Skin epidermis (tissue), 12 donors: Measurements from ENCODE around the gene FAM118A.
"Not testable (repeated sequence)": the region's sequence is repeated elsewhere in the genome, so short reads cannot be mapped to it uniquely, and the experiment has no call there.

ENCODE experiments used
- H3K27ac ChIP-seq, 21 experiments: fragments of 200-600 bp; sonication (generic) in 11 of 21; one replicate each; pipeline ENCODE4 v1.5.0; 2020; ENCODE audit warnings: mild to moderate bottlenecking in 3 of 21, inconsistent platforms in 2 of 21, moderate library complexity in 2 of 21
- H3K4me3 ChIP-seq, 7 experiments: fragments of 200-600 bp; sonication (generic) in 2 of 7; one replicate each; pipeline ENCODE4 v1.5.0; 2020; ENCODE audit warnings: inconsistent platforms in 2 of 7, mild to moderate bottlenecking in 2 of 7, moderate library complexity in 1 of 7

Gene FAM118A

DNA sequence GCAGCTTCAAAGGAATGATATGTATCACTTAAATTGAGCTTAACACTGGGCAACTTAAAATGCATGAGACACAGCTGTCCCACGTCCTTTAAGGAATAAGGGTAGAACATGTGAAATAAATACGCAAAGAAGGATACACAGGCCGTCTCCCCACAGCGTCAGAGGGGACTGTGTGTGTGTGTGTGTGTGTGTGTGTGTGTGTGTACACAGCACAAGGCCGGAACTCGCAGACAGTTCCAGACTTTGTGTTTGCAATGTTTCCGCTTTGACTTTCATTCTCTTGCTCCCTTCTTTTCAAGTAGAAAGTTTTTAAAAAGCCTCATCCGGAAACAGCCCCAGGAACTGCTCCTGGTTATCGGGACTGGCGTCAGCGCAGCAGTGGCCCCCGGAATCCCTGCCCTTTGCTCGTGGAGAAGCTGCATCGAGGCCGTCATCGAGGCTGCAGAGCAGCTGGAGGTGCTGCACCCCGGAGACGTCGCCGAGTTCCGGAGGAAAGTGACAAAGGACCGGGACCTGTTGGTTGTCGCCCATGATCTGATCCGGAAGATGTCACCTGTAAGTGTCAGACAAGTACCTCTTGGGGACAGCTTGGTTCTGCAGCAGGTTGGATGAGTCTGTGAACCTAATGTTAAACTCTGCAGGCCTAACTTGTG is 13.3 kb downstream of the FAM118A start:
- Histone ChIP-seq H3K27ac (no peak overlapping the region), H3K4me3 (no peak overlapping the region)

DNA sequence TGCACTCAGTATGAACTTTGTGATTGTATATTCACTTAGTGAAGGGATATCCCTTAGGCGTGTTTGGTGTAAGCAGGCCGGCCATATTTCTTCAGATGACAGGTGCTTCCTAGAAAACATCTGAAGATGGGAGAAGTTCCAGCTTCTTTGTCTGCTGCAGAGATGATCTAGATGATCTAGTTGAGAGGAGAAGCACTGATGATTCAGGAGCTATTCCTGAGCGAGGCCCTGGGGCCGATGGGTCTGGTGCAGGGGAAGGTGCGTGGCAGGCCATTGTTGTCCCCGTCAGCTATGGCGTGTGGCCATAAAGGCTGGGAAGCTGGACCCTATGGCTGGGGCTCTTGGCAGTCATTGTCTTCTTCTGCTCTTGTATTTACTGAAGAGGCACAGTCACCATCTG is 14.0 kb downstream of the FAM118A start:
- Histone ChIP-seq H3K4me3 (no peak overlapping the region), H3K27ac (no peak overlapping the region)

DNA sequence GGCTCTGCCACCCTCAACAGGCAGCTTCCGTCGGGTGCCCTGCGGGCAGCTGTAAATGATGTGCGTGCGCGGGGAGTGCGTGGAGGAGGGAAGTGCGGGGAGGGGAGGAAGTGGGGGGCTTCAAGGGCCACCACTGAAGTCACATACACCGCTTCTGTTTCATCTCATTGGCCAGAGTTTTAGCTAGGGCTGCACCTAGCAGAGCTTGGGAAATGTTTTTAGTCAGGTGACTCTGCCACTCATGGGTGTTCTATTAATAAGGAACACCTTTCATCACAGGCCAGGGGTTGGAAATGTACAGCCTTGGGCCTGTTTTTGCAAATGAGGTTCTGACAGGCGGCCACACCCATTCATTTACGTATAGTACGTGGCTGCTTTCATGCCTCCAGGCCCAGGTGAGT is 14.6 kb downstream of the FAM118A start:
- H3K27ac ChIP-seq, result peak overlapping the region in 1 of 21 experiments; percentile 31
- no peak overlapping the region for H3K4me3 ChIP-seq

GRCh38 chr22:45328261-45328660 is 18.5 kb downstream of the FAM118A start:
- H3K4me3 ChIP-seq, result not testable (repeated sequence)
- H3K27ac ChIP-seq, result peak overlapping the region in 2 of 21 experiments; percentile 14 to 21

DNA sequence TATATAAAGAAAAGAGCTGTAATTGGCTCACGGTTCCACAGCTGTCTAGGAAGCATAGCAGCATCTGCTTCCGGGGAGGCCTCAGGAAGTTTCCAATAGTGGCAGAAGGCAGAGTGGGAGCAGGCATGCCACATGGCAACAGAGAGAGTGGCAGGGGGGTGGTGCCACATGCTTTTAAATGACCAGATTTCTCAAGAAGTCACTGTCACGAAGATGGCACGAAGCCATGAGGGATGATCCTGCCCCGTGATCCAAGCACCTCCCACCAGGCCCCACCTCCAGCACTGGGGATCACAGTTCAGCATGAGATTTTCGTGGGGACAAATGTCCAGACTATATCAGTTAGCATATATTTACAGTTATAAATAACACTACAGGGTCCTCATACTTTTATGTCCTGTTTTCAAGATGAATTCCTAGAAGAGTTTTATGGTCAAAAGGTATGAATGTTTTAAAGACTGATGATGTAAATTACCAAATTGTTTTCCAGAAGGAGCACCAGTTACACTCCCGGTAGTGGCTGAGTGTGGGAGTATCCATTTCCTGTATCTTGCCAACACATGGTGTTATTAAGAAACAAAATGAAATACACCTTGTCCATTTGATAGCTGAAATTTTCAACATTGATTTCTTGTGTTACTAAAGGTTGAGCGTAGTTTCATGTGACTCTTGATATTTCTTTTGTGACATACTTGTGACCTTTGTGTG is 19.2 kb downstream of the FAM118A start:
- H3K27ac ChIP-seq, result peak overlapping the region in 3 of 21 experiments; percentile 14 to 30 (median 21)

DNA sequence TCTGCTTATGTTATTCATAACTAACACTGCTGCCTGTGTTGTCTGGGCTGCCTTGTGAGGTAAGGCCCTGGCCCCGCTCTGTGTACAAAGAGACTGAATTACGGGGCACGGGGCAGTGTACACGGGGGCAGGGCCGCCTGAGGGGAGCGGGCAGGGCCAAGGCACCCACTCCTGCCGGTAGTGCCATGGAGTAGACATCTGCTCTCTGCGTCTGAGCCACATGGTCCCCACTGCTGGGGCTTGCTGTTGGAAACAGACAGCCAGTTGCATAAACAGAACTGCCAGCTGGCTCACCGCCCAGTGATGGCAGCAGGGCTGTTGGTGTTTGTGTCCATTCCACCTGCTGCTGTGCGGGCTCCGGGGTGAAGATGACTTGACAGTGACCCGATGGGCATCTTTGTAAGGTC is 19.8 kb downstream of the FAM118A start:
- no peak overlapping the region for H3K4me3 ChIP-seq
- H3K27ac ChIP-seq, result no peak overlapping the region

More for the DNA sequence above, 19.2 kb downstream of the FAM118A start:
- no peak overlapping the region for H3K4me3 ChIP-seq

DNA sequence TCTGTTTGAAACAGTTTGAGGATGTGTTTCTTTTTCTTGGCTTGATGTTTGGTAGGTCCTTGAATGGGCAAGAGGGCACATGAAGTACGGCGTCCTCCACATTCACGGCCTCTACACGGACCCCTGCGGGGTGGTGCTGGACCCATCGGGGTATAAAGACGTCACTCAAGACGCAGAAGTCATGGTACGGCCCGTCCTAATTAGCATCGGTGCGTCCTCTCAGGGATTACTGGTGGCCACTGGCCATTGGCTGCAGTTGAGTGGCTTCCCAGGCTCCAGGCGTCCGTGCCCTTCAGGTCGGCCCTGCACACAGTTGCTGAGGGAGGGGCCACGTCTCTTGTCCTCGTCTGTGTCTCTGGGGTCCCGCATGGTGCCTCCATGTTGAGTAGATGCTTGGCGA is 20.8 kb downstream of the FAM118A start:
- no peak overlapping the region for H3K27ac ChIP-seq
- H3K4me3 ChIP-seq, result no peak overlapping the region

- Histone ChIP-seq H3K27ac (no peak overlapping the region), H3K4me3 (no peak overlapping the region)
Measured at GRCh38 chr22:45331486-45331885, 21.8 kb downstream of the FAM118A start.

GRCh38 chr22:45332001-45332400 is 22.3 kb downstream of the FAM118A start:
- Histone ChIP-seq H3K27ac (no peak overlapping the region), H3K4me3 (no peak overlapping the region)

DNA sequence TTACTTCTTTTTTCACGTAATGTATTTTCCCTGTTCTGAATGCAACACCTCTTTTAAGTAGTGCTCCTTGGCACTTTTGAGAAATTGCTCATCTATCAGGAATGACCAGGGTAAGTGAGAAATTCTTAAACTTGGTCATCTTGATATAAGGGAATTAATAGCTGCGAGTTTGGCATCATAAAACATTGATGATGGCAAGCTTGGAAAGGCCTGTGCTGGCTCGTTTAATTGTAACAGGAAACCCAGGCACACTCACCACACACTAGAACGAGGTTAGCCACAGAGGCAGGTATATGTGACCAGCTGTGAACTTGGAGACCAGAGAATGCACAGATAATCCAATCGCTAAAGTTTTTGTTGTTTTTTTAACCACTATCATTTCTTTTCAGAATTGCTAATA is 24.3 kb downstream of the FAM118A start:
- H3K27ac ChIP-seq, result peak overlapping the region in 6 of 21 experiments; percentile 3 to 51 (median 32)
- H3K4me3 ChIP-seq, result no peak overlapping the region

DNA sequence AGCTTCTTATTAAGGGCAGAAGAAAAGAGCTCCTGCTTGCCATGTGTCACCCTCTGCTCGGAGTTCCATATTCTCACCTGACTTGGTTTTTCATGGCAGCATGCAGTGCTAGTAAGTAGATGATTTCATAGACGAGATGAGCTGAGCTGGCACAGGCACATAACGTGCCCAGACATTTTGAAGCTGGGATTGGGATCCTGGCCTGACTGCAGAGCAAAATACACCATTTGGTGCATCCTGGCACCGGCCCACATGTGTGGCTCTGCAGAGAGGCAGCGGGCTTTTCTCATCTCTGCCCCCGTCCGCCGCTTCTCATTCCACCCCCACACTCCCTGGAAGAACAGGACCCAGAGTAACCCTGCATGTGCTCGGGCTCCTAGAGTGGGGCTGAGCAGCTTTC is 24.8 kb downstream of the FAM118A start:
- Histone ChIP-seq H3K27ac (peak overlapping the region in 8 of 21 experiments; percentile 5 to 57 (median 36)), H3K4me3 (no peak overlapping the region)

GRCh38 chr22:45335021-45335818 is 25.5 kb downstream of the FAM118A start:
- Histone ChIP-seq H3K4me3 (no peak overlapping the region), H3K27ac (peak overlapping the region in 10 of 21 experiments; percentile 5 to 57 (median 36))

- peak overlapping the region in 12 of 21 experiments; percentile 0 to 77 (median 51) for H3K27ac ChIP-seq
- H3K4me3 ChIP-seq, result no peak overlapping the region
Measured at GRCh38 chr22:45335854-45336522, 26.3 kb downstream of the FAM118A start.

DNA sequence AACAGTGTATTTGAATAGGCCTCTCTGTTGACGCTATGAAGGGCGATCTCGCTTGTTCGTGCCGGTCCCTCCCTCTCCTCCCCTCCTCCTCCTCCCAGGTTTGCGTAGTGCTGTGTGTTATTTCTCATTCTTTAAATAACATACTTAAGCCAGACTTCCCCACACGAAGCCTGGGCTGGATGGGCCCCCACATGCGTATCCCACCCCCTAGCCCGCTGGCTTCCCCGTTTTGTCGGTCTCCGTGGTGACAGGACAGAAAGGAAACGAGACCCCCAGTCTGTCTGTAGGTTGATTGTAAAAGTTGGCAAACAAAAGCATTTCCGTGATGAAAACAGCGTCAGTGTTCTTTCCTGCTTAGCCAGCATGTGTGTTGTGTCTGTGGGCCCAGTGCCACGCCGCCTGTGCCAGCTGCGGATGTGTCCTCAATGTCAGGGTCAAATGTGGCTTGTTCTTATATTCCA is 27.3 kb downstream of the FAM118A start:
- H3K4me3 ChIP-seq, result no peak overlapping the region
- peak overlapping the region in 14 of 21 experiments; percentile 22 to 77 (median 54) for H3K27ac ChIP-seq

DNA sequence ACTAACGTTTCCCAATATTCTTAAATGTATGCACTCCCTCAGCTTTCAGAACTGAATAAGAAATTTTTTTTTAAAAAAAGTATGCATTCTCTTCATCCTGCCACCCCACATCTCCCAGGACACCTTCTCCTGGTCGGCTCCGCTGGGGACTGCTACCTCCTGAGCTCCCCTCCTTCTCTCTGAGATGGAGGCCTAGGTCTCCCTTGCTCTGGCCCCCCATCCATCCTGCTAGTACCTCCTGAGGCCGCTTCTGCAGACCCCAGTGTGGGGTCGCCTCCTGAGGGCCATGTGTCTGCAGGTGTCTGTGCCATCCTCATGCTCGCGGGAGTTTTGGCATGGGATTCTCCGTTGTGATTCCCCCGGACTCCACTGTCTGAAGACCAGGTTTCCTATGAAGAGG is 27.8 kb downstream of the FAM118A start:
- H3K4me3 ChIP-seq, result no peak overlapping the region
- H3K27ac ChIP-seq, result peak overlapping the region in 9 of 21 experiments; percentile 0 to 77 (median 51)

- Histone ChIP-seq H3K4me3 (no peak overlapping the region), H3K27ac (no peak overlapping the region)
Measured at GRCh38 chr22:45338795-45339194, 29.1 kb downstream of the FAM118A start.

GRCh38 chr22:45340323-45340722 is 30.6 kb downstream of the FAM118A start:
- no peak overlapping the region for H3K4me3 ChIP-seq
- no peak overlapping the region for H3K27ac ChIP-seq

GRCh38 chr22:45341498-45341897 is 31.8 kb downstream of the FAM118A start:
- Histone ChIP-seq H3K4me3 (no peak overlapping the region), H3K27ac (peak overlapping the region in 3 of 21 experiments; percentile 1 to 14 (median 6))

GRCh38 chr22:45343143-45343542 is 33.4 kb downstream of the FAM118A start:
- no peak overlapping the region for H3K27ac ChIP-seq
- no peak overlapping the region for H3K4me3 ChIP-seq

DNA sequence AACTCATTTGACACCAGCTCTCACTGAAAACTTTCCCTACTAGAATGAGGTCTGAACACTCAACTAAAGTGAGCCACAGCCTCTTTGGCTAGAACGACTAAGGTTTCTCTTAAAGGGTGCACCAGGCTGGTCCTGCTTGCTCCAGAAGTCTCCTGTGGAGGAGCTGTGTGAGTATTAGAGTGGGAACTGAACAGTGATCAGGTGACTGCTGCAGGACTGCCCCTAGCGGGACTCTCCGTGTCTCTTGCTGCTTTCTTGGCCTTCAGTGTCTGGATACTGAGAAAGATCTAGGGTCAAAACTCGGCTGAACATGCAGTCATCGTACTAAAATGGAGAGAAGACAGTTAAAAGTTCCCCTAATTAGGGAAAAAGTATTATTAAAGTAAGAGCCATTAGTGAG is 34.6 kb downstream of the FAM118A start:
- Histone ChIP-seq H3K27ac (no peak overlapping the region), H3K4me3 (no peak overlapping the region)
